HK-2 (cell line): ENCODE measurements around the gene TMEM121.
"Not testable (repeated sequence)": the region's sequence is repeated elsewhere in the genome, so short reads cannot be mapped to it uniquely, and the experiment has no call there.

ENCODE experiments used
- DNase-seq: peaks from one replicate; pipeline ENCODE4 v3.0.0-alpha.2; 2018; ENCODE audit not compliant: unreplicated experiment

The TMEM121 gene

DNA sequence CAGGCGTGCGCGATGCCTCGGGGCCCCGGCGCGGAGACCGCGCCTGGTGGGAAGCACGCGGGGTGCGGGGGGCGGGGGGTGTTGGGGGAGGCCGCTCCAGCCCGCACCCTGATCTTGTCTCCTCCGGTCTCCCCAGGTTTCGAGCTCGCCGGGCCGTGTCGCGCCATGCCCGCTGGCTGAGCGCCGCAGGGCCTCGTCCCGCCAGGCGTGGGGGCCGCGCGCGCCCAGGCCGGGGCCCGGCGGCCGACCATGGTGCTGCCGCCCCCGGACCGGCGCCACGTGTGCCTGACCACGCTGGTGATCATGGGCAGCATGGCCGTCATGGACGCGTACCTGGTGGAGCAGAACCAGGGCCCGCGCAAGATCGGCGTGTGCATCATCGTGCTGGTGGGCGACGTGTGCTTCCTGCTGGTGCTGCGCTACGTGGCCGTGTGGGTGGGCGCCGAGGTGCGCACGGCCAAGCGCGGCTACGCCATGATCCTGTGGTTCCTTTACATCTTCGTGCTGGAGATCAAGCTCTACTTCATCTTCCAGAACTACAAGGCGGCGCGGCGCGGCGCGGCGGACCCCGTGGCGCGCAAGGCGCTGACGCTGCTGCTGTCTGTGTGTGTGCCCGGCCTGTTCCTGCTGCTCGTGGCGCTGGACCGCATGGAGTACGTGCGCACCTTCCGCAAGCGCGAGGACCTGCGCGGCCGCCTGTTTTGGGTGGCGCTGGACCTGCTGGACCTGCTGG, 2.4 kb downstream of the TMEM121 start:
- DNase-seq: no peak

DNA sequence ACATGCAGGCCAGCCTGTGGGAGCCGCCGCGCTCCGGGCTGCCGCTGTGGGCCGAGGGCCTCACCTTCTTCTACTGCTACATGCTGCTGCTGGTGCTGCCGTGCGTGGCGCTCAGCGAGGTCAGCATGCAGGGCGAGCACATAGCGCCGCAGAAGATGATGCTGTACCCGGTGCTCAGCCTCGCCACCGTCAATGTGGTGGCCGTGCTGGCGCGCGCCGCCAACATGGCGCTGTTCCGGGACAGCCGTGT, 2.9 kb downstream of the TMEM121 start:
- DNase-seq: no peak

DNA sequence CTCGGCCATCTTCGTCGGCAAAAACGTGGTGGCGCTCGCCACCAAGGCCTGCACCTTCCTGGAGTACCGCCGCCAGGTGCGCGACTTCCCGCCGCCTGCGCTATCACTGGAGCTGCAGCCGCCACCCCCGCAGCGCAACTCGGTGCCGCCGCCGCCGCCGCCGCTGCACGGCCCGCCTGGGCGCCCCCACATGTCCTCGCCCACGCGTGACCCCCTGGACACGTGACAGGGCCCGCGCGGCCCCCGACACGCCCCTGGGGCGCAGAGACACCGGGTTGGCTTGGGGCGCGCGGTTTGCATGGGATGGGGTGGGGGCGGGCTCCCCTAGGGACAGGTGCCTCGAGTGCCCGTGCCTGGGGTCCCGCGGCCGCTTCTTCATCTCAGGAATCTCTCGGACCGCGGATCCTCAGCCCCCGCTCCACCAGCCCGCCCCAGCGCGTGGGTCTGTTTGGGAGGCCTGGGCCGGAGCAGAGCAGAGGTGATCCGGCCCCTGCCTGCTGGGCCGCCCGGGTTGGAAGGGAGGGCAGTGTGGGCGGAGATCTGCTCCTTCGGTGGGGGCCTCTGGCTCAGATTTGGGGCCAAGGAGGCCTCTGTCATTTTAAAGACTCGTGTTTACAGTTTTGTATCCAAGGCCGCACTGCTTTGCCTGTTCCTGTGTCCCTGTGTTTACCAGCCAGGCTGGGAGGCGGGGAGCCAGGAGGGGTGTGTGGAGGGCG, 3.3 kb downstream of the TMEM121 start:
- no peak for DNase-seq

DNA sequence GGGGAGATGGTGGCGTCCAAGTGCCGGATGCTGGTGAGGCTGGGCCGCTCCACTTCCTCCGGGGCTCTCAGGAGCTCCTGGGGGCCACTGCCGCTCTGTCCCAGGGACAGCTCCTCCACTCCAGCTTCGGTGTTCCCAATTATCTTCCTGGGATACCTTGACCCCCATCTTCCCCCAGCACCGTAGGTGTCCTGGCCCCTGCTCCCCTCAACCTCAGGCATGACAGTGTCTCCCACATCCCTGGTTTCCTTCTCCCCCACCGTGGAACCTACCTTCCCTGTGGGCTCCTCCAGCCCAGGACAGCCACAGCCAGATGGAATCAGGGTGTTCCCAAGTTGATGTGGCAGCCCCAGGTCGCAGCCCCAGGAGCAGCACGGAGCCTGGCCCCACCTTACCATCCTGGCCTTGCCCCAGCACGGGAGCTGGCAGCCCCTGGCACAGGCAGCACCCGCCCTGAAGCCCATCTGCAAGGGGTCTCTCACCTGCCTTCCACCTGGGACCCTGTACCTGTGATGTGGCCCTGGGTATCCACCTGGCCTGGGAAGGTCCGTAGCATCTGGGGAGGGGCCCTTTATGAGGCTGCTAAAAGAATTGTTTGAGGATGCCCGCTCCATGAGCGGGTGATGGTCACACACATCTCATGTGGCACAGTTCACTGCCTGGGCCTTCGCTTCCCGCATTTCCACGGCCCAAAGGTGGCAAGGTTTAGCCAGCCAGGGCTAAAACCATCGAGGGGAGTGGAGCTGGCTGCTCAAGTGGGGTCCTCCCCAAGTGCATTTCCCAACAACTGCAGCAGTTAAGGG, 4.1 kb downstream of the TMEM121 start:
- DNase-seq: no peak

DNA sequence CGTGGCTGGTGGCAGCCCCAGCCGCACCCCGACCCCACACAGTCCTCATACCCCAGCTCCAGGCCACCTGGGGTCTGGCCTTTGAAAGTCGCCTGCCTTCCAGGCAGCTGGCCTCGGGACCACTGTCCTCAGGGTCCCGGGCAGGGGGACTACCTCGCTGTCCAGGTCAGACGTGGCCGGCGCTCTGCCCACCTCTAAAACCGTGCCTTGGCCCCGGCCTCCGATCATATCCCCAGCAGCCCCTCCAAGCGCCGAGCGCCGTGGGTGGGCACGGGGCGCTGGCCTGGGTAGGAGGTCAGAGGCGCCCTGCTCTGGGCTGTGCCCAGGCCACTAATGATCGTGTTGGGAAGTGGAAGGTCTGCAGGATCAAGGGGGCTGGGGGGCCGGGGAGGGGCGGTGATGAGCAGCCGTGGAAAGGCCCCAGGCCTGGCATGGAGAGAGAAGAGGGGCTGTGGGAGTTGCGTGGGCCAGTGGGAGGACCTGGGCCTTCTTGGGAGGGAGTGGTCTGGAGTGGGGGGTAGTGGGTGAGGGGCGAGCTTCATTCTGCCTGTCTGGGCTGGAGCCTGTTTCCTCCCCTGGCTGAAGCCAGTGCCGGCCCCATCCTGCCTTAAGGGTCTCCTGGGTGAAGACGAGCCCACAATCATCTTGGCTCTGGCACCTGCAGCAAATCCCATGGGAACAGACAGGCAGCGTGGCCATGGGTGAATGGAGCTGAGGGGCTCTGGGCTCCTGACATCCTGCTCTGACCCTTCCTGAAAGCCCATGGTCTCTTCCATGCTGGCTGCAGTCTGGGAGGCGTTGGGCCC, 4.9 kb downstream of the TMEM121 start:
- DNase-seq: no peak

DNA sequence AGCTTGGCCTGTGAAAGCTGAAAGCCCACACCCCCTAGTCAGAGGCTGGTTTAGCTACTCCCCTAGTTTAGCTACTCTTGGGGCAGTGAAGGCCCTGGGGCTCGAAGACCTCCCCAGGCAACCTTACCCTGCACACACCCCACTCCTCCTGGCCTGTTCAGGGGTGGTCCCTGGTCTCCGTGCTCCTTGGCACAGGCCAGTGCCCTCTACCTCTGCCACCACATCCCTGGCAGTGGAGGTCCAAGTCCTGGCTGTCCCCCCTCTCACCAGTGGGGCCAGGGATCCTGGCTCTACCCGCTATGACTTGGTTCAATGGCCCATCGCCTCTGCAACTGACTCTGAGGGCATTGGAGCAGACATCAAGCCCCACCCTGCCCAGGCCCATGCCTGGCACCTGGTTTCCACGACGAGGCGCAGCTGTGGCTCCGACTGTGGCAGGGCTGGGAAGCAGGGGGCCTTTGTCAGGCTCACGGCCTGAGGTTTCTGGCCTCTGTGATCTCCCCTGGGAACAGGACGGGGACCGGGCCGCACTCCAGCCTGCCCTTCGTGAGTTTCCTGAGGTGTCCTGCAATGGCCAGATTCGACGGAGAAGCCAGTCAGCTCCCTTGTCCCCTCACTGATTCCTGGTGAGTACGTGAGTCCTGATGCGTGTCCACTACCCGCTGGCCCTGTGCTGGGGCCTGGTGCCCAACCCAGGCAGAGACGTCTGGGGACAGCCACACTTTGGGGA, 5.7 kb downstream of the TMEM121 start:
- no peak for DNase-seq

DNA sequence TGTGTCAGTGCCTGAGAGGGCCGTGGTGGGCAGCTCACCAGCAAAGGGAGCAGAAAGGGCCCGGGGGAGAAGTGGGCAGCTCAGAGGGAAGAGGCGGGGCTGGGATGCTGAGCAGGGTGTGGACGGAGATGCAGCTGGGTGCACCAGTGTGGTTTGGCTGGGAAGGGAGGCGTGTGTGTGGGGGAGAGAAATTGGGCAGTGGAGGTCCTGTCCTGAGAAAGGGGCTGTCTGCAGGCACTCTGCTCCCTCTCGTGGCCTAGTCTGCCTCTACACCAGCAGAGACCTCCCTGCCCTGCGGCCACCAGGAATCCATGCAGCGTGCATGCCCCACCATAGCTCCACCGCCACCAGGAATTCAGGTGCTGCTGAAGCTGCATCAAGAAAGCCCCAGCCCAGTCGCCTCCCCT, 6.4 kb downstream of the TMEM121 start:
- no peak for DNase-seq

DNA sequence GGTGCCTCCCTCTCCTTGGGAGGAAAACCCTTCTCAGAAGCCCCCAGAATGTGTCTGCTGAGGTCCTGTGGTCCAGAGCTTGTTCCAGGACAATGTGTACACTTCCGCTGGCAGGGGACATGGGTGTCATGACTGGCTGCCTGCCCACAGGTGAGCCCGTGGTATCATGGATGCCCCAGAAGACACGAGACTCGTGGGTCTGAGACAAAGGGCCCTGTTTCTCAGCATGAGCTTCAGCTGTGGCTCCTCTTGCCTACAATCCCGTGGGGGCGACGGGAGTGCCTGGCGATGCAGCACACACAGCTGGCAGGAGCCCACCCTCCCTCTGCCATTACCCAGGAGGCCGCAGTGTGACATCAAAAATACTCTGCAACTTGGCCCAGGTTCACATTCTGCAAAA, 7.0 kb downstream of the TMEM121 start:
- DNase-seq: no peak

DNA sequence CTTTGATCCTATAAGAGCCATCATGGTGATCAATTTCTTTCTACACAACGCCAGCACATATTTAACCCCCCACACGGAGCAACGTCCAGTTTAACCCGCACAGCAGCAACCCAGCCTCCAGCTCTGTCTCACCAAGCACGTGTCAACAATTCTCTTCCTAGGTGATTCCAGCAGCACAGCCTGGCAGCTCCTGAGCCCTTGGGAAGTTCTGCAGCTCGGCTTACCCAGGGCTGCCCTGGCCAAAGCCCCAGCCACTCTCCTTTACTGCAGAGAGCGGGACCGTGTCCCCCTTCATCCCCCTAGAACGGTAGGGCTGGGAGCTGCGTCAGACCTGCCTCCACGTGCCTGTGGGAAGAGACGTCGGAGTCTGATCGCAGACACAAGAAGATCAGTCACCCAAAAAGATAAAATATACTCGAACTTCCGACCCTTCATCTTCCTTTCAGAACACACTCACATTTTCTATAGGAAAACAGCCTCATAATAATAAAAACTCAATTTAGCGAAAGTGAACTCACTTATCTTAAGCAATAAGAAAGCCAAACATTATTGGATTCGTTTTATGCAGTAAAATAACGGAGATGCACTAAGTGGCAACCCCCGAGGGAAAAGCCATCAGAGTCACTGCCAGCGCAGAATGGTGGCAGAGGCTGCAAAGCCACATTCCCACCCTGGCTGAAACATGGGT, 7.6 kb downstream of the TMEM121 start:
- DNase-seq: no peak

DNA sequence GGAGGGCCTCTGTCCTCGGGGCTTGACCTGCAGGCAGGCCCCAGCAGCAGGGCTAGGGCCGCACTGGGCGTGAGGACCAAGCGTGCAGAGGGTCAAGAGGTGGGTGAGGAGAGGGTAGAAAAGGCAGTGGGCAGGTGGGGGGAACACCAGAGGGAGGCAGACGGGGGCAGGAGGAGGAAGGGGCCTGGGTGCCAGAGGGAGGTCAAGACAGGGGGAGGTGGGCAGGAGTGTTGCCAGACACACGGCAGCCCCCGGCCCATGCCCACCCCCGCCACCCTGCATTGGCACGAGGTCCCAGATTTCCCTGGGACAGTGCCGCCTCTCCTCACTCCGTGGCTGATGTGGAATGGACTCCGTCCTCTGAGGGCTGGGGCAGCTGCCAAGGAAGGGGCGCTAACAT, 8.2 kb downstream of the TMEM121 start:
- DNase-seq: no peak

DNA sequence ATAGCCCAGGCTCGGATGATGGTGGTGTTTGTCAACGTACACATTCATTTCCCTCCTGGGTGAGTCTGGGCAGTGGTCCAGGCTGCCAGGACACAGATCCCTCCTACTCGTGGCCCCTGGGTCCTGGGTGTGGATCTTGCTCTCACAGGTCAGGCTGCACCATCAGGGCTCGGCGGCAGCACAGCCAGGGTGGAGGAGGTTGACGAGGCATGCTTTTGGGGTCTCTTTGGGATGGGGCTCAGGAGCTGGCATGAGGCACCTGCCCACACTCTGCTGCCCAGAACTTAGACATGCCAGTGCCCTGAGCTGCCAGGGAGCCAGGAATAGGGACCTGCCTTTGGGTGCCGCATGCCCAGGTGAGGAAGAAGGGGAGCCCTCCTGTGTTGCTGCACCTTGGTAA, 9.7 kb downstream of the TMEM121 start:
- no peak for DNase-seq

DNA sequence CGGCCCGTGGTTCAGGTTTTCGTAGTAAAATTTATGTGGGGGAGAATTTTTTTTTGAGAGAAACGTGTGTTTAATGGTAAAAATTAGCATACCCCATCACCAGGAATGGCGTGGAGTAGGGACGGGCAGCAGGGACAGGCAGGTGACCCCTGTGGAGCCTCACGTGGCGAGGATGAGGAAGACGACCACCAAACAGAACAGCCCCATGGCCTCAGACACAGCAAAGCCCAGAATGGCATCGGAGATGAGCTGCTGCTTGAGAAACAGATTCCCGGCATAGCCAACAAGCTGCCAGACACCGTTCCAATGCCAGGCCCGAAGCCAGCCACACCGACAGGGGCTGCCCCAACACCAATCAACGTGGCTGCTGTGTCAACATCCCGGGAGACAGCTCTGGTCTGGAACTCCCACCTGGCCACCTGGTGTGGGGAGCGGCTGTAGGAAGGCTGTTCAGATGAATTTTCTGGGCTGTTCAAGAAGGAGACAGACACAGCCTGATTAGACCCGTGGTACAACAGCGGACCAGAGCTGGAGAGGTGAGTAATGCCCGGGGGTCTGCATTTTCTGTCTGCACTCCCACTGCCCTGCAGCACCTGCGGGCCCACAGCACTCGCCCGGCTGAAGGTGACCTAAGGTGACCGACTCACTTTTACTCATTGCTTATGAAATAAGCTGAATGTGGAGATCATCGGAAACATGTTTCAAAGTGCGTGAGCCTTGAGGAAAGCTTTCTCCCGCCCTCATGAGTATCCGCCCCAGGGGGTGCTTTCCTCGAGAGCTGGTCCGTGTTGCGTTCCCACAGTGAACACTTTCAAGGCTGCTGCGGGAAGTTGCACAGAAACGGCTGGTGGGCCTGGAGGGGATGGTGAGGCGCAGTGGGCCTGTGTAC, 10.6 kb downstream of the TMEM121 start:
- DNase-seq: no peak

DNA sequence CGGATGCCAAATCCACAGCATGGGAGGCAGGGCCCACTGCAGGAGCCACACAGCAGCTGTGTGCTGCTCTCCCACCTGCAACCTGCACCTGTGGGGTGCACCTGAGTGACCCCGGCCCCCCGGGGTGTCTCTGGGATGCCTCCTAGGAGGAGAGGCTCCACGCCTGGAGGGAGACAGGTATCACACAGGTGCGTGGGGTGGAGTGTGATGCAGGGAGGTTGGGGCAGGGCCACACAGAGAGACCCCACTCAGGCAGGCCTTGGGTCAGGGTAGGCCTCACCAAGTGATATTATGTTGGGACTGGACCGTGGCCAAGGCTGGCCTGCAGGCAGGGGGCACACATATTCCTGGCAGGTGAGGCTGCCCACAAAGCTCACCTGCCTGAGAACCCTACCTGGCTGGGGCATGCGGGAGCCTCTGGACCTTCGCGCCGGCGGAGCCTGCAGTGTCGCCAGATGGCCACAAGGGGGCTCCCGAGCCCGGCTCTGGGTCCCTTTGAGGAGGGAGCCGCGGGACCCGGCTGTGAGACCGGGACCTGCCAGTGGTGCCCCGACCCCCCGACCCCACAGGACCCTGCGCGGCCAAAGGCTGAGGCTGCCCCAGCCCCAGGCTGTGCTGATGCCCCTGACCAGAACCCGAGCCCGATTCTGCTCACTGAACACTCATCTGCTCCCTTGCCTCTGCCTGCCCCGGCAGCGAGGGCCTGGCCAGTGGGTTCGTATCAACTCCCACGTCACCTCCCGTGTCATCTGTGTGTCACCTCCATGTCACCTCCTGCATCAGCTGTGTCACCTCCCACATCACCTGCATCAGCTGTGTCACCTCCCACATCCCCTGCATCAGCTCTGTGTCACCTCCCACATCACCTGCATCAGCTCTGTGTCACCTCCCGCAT, 11.4 kb downstream of the TMEM121 start:
- DNase-seq: peak; percentile 66

DNA sequence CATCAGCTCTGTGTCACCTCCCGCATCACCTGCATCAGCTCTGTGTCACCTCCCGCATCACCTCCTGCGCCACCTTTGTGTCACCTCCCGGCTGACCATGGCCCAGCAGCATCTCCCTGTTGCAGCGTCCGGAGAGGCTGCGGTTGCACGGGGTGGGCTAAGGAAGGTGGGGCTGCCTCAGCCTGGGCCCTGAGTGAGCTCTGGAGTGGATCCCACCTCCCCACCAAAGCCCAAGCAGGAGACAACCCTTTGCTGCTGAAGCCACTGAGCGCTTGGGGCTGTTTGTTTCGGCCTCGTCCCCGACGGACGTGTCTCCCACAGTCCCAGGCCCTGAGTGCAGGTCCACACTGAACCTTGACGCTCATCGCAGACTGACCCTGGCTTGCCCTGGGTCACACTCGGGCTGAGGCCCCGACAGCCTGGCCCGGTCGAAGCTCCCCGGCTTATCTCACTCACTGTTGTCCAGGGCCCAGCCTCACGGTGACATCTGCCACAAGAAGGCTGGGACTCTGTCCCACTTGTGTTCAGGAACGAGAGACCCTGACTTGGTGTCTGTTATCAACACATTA, 12.2 kb downstream of the TMEM121 start:
- no peak for DNase-seq

DNA sequence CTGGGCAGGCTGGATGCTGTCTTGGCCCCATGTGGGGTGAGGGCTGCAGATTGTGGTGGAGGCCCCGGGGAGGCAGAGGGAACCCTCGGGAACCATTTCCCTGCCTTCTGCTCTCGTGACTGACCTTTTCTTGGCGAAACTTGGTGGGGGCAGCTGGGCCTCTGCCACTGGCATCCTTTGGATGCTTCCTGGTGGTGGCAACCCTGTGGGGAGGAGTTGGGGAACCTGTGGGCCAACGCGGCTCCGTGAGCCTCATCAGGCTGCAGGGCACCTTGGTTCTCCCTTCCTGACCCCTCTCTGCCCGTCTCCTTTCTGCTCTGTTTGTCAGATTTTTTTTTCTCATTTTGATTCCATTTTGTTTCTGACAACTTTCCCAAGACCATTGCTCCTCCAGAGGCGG, 14.4 kb downstream of the TMEM121 start:
- DNase-seq: no peak

DNA sequence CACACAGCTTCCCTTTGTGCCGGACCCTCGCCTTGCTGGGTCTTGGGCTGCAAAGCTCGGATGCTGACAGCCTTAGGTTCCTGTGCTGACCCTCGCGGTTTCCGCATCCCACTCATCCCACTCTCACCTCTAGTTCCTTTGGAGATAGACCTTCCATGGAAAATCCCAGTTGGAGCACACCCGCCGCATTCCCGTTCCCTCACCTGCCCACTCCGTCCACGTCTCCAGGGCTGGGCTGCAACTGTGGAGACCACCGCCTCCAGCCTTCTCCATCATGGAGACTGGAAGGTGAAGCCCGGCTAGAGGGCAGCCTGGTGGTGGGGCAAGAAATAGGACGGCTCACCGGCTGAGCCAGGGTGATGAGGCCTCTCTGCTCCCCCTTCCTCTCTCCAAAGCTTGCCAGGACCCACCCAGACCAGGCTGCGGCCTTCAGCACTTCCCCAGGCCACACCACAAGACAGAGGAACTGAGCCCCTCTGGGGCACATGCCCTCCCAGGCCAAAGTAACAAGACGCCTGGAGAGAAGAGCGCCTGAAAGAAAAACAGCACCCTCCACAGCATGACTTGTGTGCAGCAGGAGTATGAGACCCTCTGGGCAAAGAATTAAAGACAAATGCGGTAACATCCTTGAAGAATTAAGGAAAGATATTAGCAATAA, 15.0 kb downstream of the TMEM121 start:
- no peak for DNase-seq

DNA sequence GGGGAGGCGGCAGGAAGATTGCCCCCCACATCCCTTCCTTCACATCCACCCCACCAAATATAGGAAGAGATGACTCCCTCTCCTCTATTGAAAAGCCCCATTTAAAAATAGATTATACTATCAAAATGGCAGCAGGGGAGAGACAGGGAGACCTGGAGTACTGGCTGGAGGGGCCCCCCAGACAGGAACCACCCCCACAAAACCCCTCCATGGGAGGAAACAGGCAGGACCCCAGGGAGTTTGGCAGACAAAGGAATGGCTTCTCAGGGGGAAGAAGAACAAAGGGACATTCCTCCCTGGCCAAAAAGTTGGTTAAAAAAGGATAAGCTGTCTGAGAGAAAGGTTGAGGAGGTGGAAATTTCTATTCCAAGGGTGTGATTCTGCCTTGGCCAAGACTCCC, 19.3 kb downstream of the TMEM121 start:
- not testable (repeated sequence) for DNase-seq

DNA sequence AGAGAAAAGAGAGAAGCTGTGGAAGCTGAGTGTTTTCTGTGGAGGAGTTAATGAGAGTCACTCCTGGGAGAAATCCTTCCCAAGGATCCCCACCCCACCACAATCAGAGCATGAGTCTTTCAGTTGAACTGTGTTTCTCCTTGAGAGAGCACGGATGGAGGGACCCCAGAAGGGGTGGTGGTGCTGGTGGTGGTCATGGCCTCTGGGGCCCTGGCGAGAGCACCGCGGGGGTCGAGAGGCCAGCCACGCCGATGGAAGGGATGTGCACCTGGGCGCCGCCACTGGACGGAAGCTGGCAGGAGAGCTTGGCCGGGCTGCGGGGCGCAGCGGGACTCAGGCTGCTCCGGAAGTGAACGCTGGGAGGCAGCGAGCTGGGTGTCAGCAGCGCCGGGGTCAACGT, 20.0 kb downstream of the TMEM121 start:
- not testable (repeated sequence) for DNase-seq
